ENCODE data around the gene PLXNA3.

DNA sequence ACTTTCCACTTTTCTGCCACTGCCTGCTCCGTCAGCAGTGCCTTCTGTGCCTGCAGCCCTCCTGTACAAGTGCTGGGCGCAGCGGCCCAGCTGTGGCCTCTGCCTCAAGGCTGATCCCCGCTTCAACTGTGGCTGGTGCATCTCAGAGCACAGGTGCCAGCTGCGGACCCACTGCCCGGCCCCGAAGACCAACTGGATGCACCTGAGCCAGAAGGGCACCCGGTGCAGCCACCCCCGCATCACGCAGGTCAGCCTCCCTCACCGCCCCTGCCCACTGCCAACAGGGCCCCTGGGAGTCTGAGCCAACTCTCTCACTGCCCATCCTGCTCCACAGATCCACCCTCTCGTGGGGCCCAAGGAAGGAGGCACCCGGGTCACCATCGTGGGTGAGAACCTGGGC, 7.5 kb downstream of the PLXNA3 start:
- TF ChIP-seq CTCF (IDR thresholded peaks at IDR 0.05 in 2 of 3, conservative IDR thresholded peaks at IDR 0.05 in 1 of 3; ENCODE audit: borderline replicate concordance in 1 of 3, insufficient read depth in 1 of 3, low read depth in 2 of 3, low read length in 2 of 3) (no peak), JUND (IDR thresholded peaks at IDR 0.05) (no peak), POLR2A (IDR thresholded peaks at IDR 0.05; ENCODE audit: borderline replicate concordance, extremely low read depth, insufficient read depth, insufficient read length) (no peak), POLR2AphosphoS5 (IDR thresholded peaks at IDR 0.05; ENCODE audit: low read depth, low read length) (no peak), EZH2 (IDR thresholded peaks at IDR 0.05) (no peak), REST (IDR thresholded peaks at IDR 0.05; ENCODE audit: low read depth) (no peak), SP1 (IDR thresholded peaks at IDR 0.05; ENCODE audit: low read depth) (no peak), EZH2phosphoT487 (IDR thresholded peaks at IDR 0.05; ENCODE audit: borderline replicate concordance) (no peak)
